Adrenal gland (tissue), 12 donors: ENCODE measurements around the gene ZNF330. TPM values are rescaled to one million over a fixed set of nuclear protein-coding genes. Genes with fewer than 3 reads are reported as not detected.

Source experiments
- DNase-seq, 7 donors: peaks; one replicate each; pipeline ENCODE4 v3.0.0-alpha.2; 2019 to 2020
- H3K27ac ChIP-seq, 5 donors: fragments of 200-600 bp; sonication (generic) in 4 of 5; 1 replicate in 3 of 5; 2 replicates in 2 of 5; pipeline versions ENCODE4 v1.5.1 to v1.8.0; 2016 to 2020; ENCODE audit warnings: mild to moderate bottlenecking in 1 of 5
- H3K27me3 ChIP-seq: fragments of 200-600 bp; 2 replicates; pipeline ENCODE4 v1.8.0; 2021
- H3K36me3 ChIP-seq, 2 donors: fragments of 200-600 bp; replicated peaks in 1 of 2; 1 replicate in 1 of 2; 2 replicates in 1 of 2; pipeline versions ENCODE4 v1.5.1 to v1.8.0; 2018 to 2022
- H3K4me1 ChIP-seq, 2 donors: fragments of 200-600 bp; replicated peaks in 1 of 2; 1 replicate in 1 of 2; 2 replicates in 1 of 2; pipeline versions ENCODE4 v1.5.1 to v1.8.0; 2018 to 2021
- H3K4me3 ChIP-seq, 4 donors: fragments of 200-600 bp; sonication (generic) in 3 of 4; one replicate each; pipeline ENCODE4 v1.5.1; 2016 to 2018
- H3K9me3 ChIP-seq, 3 donors: fragments of 200-600 bp; sonication (generic) in 1 of 3; replicated peaks in 1 of 3; 1 replicate in 2 of 3; 2 replicates in 1 of 3; pipeline versions ENCODE4 v1.5.1 to v1.8.0; 2016 to 2021
- POLR2A ChIP-seq, 2 donors: fragments of 450-650 bp; IDR thresholded peaks; one replicate each; pipeline ENCODE4 v1.6.1; 2017; ENCODE audit warnings: antibody characterized with exemption in 2 of 2, mild to moderate bottlenecking in 2 of 2, moderate library complexity in 1 of 2
- WGBS, 4 donors: extraction: QIAGEN DNeasy Blood & Tissue Kit in 2 of 4; methylation state at CpG; one replicate each; pipeline versions ENCODE4 v1.1.5 to v1.1.7; 2013 to 2017; 5-methylcytosine and 5-hydroxymethylcytosine counted together
- intact Hi-C, 2 donors: fragments of 100-400 bp; cut with DNase I; formaldehyde crosslinking; loops; one replicate each; pipeline versions ENCODE4 v1.14.1 to v1.15.0; 2022 to 2023
- polyA plus RNA-seq, 3 donors: library from polyadenylated mRNA; stranded (reverse); fragments of 200-250 nt in 2 of 3; fragments of 350-450 nt in 1 of 3; fragmentation: Illumina TruSeq in 1 of 3; extraction: RNeasy Lipid Tissue Mini Kit (QIAGEN cat#74804) in 1 of 3; gene quantifications; one replicate each; pipeline ENCODE4 v1.2.3, GENCODE V29; 2013 to 2014
- total RNA-seq, 9 donors: library from RNA; depleted of rRNA in 4 of 9; stranded (reverse); fragments of >200 nt in 4 of 9; fragments of 120-200 nt in 1 of 9; fragmentation: NEBNext Ultra II Directional in 1 of 9; extraction: Animal tissue kit (Norgen Biotek cat#: 25700) in 1 of 9; gene quantifications; one replicate each; pipeline versions ENCODE4 v1.1.0 to v1.2.4, GENCODE V29; 2013 to 2023
- TF ChIP-seq, protein P1 (sequence below), 6 experiments: fragments of 450-650 bp in 4 of 6; fragments of 200-600 bp in 2 of 6; sonication (generic) in 1 of 6; IDR thresholded peaks; 1 replicate in 5 of 6; 2 replicates in 1 of 6; pipeline versions ENCODE4 v1.5.1 to v1.8.0; 2016 to 2021; ENCODE audit warnings: antibody characterized with exemption in 6 of 6, mild to moderate bottlenecking in 2 of 6, moderate library complexity in 1 of 6
- donor health status: healthy with polysubstance abuse.
- donor health status: Bipolar disorder and iron deficiency.
- donor health status: DM: yes; HTN: yes; CAD: no.
- donor health status: DM: no; HTN: no; CAD: no.
- donor health status: DM: no; HTN: no; CAD: no.
- donor health status: DM: yes; HTN: yes; CAD: no.

The ZNF330 gene
- total and polyA plus RNA-seq, 12 donors = 20.0 to 56.3 (median 37.1) TPM

DNA sequence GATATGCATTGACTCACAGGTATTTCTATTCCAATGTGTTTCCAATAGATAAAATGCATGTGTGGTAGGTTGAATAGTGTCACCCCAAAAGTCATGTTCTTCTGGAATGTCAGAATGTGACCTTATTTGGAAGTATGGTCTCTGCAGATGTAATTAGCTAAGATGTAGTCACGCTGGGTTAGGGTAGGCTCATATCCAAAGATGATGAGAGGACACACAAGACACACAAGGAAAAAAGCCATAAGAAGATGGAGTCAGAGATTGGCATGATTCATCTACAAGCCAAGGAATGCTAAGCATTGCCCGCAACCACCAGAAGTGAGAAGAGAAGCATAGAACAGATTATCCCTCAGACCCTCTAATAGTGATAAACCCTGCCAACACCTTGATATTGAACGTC, 17.5 kb downstream of the ZNF330 start:
- H3K27ac ChIP-seq = no peak overlapping the region
- no peaks in the 10 kb centered on the region for H3K4me1 ChIP-seq
- no peaks in the 10 kb centered on the region for H3K9me3 ChIP-seq
- WGBS, 4 donors = 64 to 86% (median 66%) methylated on average over 3 of the region's 3 CpGs
- H3K27me3 ChIP-seq = no peaks in the 10 kb centered on the region
- intact Hi-C loops = no loop called here
- H3K4me3 ChIP-seq = no peak overlapping the region
- peaks cover 0 to 19% of the 10 kb centered on the region in 2 donors for H3K36me3 ChIP-seq
- TF ChIP-seq, protein P1, sequence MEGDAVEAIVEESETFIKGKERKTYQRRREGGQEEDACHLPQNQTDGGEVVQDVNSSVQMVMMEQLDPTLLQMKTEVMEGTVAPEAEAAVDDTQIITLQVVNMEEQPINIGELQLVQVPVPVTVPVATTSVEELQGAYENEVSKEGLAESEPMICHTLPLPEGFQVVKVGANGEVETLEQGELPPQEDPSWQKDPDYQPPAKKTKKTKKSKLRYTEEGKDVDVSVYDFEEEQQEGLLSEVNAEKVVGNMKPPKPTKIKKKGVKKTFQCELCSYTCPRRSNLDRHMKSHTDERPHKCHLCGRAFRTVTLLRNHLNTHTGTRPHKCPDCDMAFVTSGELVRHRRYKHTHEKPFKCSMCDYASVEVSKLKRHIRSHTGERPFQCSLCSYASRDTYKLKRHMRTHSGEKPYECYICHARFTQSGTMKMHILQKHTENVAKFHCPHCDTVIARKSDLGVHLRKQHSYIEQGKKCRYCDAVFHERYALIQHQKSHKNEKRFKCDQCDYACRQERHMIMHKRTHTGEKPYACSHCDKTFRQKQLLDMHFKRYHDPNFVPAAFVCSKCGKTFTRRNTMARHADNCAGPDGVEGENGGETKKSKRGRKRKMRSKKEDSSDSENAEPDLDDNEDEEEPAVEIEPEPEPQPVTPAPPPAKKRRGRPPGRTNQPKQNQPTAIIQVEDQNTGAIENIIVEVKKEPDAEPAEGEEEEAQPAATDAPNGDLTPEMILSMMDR (IDR thresholded peaks at IDR 0.05) = no peak
- TF ChIP-seq POLR2A (IDR thresholded peaks at IDR 0.05) = no peak
- no peak for DNase-seq

DNA sequence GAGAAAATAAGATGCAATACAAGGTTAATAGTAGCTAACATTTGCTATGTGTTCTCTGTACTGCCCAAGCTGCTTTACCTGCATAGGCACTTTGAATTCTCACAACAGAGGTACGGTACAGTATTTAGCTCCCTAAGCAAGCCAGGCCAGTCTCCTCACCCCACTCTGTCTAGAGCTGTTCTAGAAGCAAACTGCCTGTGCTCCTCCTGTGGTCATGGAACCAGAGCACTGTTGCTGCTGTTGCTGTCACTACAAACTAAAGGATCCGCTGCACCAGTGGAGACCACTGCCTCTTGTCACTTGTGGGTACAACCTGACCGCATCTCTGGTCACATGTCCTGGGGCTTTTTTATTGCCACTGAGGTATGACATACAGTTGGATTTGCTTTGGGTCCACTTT, 19.6 kb downstream of the ZNF330 start:
- WGBS, 4 donors = 69 to 83% (median 81%) methylated on average over 3 of the region's 3 CpGs
- intact Hi-C loops = no loop called here

DNA sequence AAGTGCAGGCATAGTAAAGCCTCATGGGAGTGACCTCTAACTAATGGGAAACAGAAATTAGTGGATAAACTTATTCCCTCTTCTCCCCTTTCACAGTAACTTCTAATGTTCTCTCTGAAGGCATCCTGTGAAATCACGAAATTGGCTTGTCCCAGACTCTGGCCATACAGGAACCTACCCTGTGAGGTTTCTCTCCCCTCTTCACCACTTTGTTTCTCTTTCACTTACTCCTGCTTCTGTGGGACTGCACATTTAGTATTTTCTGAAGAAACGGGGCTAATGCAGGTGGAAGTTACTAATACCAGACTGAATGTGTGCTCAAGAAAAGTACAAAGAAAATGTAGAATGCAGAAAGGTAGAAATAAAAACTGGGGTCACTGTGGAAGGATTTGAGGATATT, 20.0 kb downstream of the ZNF330 start:
- Histone ChIP-seq H3K9me3 (no peaks in the 10 kb centered on the region), H3K27me3 (no peaks in the 10 kb centered on the region), H3K27ac (no peak overlapping the region), H3K4me1 (no peaks in the 10 kb centered on the region), H3K36me3 (no peaks in the 10 kb centered on the region), H3K4me3 (no peak overlapping the region)
- DNase-seq = no peak
- 38 to 66% (median 61%) methylated on average over 2 of the region's 2 CpGs for WGBS, 4 donors
- intact Hi-C loops = no loop called here
- no peak for TF ChIP-seq POLR2A (IDR thresholded peaks at IDR 0.05)
- TF ChIP-seq, protein P1 (IDR thresholded peaks at IDR 0.05) = no peak

More for the DNA sequence above, 19.6 kb downstream of the ZNF330 start:
- Histone ChIP-seq H3K27me3 (no peaks in the 10 kb centered on the region), H3K36me3 (peaks cover 0 to under 1% of the 10 kb centered on the region in 2 donors), H3K27ac (no peak overlapping the region), H3K4me1 (no peaks in the 10 kb centered on the region), H3K4me3 (no peak overlapping the region), H3K9me3 (no peaks in the 10 kb centered on the region)
- DNase-seq = no peak
- no peak for TF ChIP-seq POLR2A (IDR thresholded peaks at IDR 0.05)
- TF ChIP-seq, protein P1 (IDR thresholded peaks at IDR 0.05) = no peak

DNA sequence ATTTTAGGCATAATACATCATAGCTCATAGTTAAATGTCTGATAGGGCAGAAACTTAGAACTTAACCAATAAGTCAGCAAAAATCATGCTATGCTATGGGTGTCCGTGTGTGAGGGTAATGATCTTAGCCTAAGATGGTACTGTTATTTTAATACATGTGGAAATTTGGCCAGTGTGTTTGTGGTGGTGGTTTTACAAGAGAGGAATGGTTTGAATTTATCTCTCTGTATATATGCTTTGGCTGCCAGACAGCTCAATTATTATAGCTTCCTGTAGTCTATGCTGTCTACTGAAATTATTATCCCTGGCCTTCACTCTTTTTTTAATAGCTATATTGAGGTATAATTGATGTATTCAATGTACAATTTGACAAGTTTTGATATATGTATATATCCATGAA, 21.3 kb downstream of the ZNF330 start:
- WGBS, 4 donors = 38 to 78% (median 76%) methylated on average over 1 of the region's 1 CpG
- intact Hi-C loops = no loop called here

More for the DNA sequence above, 21.3 kb downstream of the ZNF330 start:
- Histone ChIP-seq H3K4me1 (no peaks in the 10 kb centered on the region), H3K9me3 (no peaks in the 10 kb centered on the region), H3K27me3 (no peaks in the 10 kb centered on the region), H3K36me3 (no peaks in the 10 kb centered on the region), H3K27ac (no peak overlapping the region), H3K4me3 (no peak overlapping the region)
- TF ChIP-seq, protein P1 (IDR thresholded peaks at IDR 0.05) = no peak
- TF ChIP-seq POLR2A (IDR thresholded peaks at IDR 0.05) = no peak
- no peak for DNase-seq
